Right atrium auricular region (tissue), 2 donors: ENCODE measurements around the gene NUP98. TPM values are rescaled to one million over a fixed set of nuclear protein-coding genes. Genes with fewer than 3 reads are reported as not detected.
A peak's percentile ranks its signal among the peaks of the same experiment; 100 is the strongest.

ENCODE experiments used
- DNase-seq: peaks from one replicate; pipeline ENCODE4 v3.0.0-alpha.2; 2019; ENCODE audit warnings: low spot score
- H3K27ac ChIP-seq, 2 donors: fragments of 200-600 bp; sonication (generic); 1 replicate in 1 of 2; 2 replicates in 1 of 2; pipeline ENCODE4 v1.5.1; 2016 to 2019
- H3K27me3 ChIP-seq, 2 donors: fragments of 200-600 bp; sonication (generic); one replicate each; pipeline versions ENCODE4 v1.5.1 to v1.6.0; 2017 to 2019
- H3K36me3 ChIP-seq: fragments of 200-600 bp; sonication (generic); one replicate; pipeline ENCODE4 v1.5.1; 2016
- H3K4me1 ChIP-seq, 2 donors: fragments of 200-600 bp; sonication (generic); one replicate each; pipeline versions ENCODE4 v1.5.1 to v1.6.0; 2017 to 2019
- H3K4me3 ChIP-seq, 2 donors: fragments of 200-600 bp; sonication (generic); 1 replicate in 1 of 2; 2 replicates in 1 of 2; pipeline ENCODE4 v1.5.1; 2017 to 2019; ENCODE audit warnings: mild to moderate bottlenecking in 1 of 2, moderate library complexity in 1 of 2
- H3K9me3 ChIP-seq, 2 donors: fragments of 200-600 bp; sonication (generic); one replicate each; pipeline ENCODE4 v1.5.1; 2019
- total RNA-seq, 2 donors: library from RNA; depleted of rRNA; stranded (reverse); fragments of >200 nt; gene quantifications; one replicate each; pipeline ENCODE4 v1.1.0, GENCODE V29; 2016
- TF ChIP-seq, protein P1 (sequence below), 2 donors: fragments of 200-600 bp; sonication (generic); IDR thresholded peaks; one replicate each; pipeline ENCODE4 v1.5.1; 2019; ENCODE audit warnings: antibody characterized with exemption in 2 of 2

NUP98 gene
- total RNA-seq, 2 donors from 2014 or later: 58.8 to 94.5 TPM

DNA sequence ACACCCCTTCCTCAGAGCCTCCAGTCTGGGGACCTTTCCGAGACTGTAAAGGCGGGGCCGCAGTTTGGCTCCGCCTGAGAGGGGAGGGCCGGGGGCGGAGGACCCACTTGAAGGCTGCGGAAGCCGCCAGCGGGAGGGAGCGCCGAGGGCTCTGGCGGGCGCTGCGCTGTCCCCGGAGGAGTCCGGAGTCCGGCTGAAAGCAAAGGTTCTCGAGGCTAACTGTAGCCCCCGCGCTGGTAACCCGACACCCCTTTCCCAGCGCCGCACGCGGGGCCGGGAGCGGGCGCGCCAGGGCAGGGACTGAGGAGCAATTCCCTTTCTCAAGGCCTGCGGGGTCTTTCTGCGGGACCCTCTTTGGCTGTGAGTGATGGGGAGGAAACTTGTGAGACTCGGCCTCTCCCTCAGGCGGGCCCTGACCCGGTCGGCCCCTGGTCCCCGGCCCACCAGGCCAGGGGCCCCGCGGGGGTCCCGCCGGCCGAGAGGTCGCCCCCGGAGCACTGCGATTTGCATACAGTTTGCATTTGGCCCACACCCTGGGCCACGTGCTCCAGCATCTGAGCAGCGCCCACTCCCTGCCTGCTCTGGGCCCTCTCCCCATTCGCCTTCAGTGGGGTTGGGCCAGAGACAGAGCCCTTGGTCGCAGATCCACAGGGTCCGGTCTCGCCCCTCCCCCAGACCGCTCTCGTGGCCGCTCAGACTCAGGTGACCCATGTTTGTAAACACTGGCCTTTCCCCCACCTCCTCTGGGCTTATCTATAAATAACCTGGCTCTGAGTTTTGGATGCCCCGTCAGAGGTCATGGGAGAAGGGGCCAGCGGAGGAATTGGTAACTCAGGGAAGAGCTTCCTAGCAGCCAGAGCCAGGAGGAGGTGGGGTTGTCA, 155.0 kb downstream of the NUP98 start:
- peak; percentile 72 for DNase-seq
- Histone ChIP-seq H3K36me3 (no peaks in the 10 kb centered on the region), H3K27ac (peak overlapping the region; percentile 76 to 79), H3K4me3 (peak overlapping the region; percentile 48 to 64), H3K4me1 (peaks cover 0 to 25% of the 10 kb centered on the region in 2 donors), H3K27me3 (no peaks in the 10 kb centered on the region), H3K9me3 (no peaks in the 10 kb centered on the region)
- TF ChIP-seq, protein P1, sequence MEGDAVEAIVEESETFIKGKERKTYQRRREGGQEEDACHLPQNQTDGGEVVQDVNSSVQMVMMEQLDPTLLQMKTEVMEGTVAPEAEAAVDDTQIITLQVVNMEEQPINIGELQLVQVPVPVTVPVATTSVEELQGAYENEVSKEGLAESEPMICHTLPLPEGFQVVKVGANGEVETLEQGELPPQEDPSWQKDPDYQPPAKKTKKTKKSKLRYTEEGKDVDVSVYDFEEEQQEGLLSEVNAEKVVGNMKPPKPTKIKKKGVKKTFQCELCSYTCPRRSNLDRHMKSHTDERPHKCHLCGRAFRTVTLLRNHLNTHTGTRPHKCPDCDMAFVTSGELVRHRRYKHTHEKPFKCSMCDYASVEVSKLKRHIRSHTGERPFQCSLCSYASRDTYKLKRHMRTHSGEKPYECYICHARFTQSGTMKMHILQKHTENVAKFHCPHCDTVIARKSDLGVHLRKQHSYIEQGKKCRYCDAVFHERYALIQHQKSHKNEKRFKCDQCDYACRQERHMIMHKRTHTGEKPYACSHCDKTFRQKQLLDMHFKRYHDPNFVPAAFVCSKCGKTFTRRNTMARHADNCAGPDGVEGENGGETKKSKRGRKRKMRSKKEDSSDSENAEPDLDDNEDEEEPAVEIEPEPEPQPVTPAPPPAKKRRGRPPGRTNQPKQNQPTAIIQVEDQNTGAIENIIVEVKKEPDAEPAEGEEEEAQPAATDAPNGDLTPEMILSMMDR (IDR thresholded peaks at IDR 0.05): no peak

DNA sequence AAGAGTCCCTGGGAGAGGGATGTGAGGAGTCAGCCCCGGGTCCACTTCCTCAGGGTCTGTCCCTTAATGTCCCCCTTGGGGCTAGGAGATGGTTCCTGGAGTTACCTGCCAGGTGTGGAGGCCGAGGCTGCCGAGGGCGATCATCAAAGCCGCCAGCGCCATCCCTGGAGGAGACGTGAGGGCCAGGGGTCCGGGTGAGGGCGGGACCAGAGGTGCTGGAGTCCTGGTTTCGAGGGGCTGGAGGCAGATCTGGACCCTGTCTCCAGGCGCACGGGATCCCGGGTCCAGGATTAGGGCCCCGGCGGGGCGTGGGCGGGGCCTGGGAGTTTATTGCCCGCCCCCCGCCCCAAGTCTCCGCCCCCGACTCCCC, 155.7 kb downstream of the NUP98 start, which contains the start of gene ART5:
Gene ART5 (minus strand): TSS at position 292 of the 370 bp plus-strand sequence. CDS start 130 bp downstream, at position 162.
- Histone ChIP-seq H3K4me3 (peak within 1 kb of the TSS; percentile 48 to 64), H3K27ac (peak within 1 kb of the TSS; percentile 76 to 79), H3K4me1 (peaks cover 0 to 25% of the 10 kb centered on the region in 2 donors), H3K27me3 (no peaks in the 10 kb centered on the region), H3K36me3 (no peaks in the 10 kb centered on the region), H3K9me3 (no peaks in the 10 kb centered on the region)
- no peak for DNase-seq
- TF ChIP-seq, protein P1 (IDR thresholded peaks at IDR 0.05): no peak

DNA sequence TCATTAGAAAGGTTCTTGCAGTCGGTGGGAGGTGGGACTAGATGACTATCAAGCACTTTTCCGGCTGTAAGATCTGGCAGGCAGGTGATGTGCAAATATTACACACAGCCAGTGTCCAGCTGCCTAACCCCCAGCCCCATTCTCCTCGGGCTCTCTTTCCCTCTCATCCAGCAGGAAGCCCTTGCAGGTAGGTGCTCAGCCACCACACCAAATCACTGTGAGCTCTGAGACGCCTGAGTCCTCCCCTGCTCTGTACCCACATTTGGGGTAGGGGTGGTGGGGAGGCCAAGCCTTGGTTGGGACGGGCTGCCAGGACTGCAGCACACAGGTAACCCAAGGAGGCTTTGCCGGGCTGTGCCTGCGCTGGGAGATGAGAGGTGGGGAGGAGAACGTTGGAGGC, 156.2 kb downstream of the NUP98 start:
- peaks cover 0 to 25% of the 10 kb centered on the region in 2 donors for H3K4me1 ChIP-seq
- H3K27me3 ChIP-seq: no peaks in the 10 kb centered on the region
- no peaks in the 10 kb centered on the region for H3K9me3 ChIP-seq
- H3K36me3 ChIP-seq: no peaks in the 10 kb centered on the region
- TF ChIP-seq, protein P1 (IDR thresholded peaks at IDR 0.05): no peak
- DNase-seq: no peak
- H3K4me3 ChIP-seq: no peak overlapping the region
- no peak overlapping the region for H3K27ac ChIP-seq

DNA sequence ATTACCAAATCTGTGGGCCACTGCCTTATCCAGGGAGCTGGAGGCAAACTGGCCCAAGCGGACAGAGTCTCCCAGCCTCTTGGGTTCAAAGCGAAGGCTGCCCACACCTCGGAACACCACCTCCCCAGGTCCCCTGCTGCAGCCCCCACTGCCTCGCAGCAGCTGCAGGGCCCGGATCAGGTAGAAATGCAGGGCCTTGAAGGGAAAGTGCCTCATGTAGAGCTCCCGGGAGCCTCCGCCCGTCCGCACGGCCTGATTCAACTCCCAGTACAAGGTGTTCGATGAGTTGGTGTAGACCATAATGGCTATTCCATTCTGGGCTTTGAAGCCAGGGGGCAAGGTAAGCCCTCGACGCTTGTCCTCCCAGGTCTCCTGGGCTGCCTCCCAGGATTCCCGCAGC, 157.5 kb downstream of the NUP98 start:
- peaks cover 0 to 25% of the 10 kb centered on the region in 2 donors for H3K4me1 ChIP-seq
- H3K27me3 ChIP-seq: no peaks in the 10 kb centered on the region
- no peaks in the 10 kb centered on the region for H3K9me3 ChIP-seq
- DNase-seq: no peak
- H3K4me3 ChIP-seq: no peak overlapping the region
- TF ChIP-seq, protein P1 (IDR thresholded peaks at IDR 0.05): no peak
- no peaks in the 10 kb centered on the region for H3K36me3 ChIP-seq
- H3K27ac ChIP-seq: no peak overlapping the region

DNA sequence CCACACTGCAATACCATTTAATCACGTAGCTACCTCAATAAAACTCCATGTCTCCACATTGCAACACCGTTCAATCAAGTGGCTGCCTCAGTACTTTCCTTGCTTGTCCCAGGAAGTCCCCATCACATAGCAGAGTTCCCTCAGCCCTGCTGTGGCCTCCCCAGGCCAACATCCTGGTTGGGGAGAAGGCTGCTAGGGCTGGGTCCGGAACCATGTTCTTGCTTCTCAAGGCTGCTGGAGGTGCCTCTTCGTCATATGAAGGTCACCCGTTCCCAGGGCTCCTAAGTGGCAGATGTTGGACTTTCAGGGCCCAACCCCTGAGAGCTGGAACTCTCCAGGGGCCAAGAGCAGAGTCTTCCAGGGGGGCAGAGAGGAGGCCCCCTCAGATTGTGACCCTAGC, 158.8 kb downstream of the NUP98 start:
- Histone ChIP-seq H3K36me3 (no peaks in the 10 kb centered on the region), H3K4me1 (peaks cover 0 to 17% of the 10 kb centered on the region in 2 donors), H3K9me3 (no peaks in the 10 kb centered on the region), H3K27ac (no peak overlapping the region), H3K27me3 (no peaks in the 10 kb centered on the region), H3K4me3 (no peak overlapping the region)
- TF ChIP-seq, protein P1 (IDR thresholded peaks at IDR 0.05): no peak
- no peak for DNase-seq
